HepG2 (cell line): ENCODE measurements around the gene SH2D6. TPM values are rescaled to one million over a fixed set of nuclear protein-coding genes. Genes with fewer than 3 reads are reported as not detected.

Experiments used
- ATAC-seq: fragments of 200-7000 bp; cut with Tn5 transposase; 3 replicates; pipeline ENCODE4 v1.9.1; 2020; ENCODE audit warnings: mild to moderate bottlenecking, moderate library complexity
- BruUV-seq: library from RNA; stranded (reverse); fragments of 400-500 nt; replicated peaks from 2 replicates; lab custom pipeline; 2021; lab: Mats Ljungman, UMichigan
- CTCF ChIA-PET: fragments of 300-600 bp; formaldehyde crosslinking; extraction: SDS; loops from one replicate; lab custom pipeline; 2021; ENCODE audit warnings: low total read pairs, inconsistent platforms, low intra/inter-chr PET ratio; lab: Yijun Ruan, JAX
- POLR2A ChIA-PET: fragments of 350-600 bp; sonication (Branson Sonifier 250); formaldehyde crosslinking; loops from one replicate; lab custom pipeline; 2020; ENCODE audit warnings: antibody characterized with exemption, inconsistent platforms; lab: Yijun Ruan, JAX
- DNase-seq: peaks from one replicate; pipeline ENCODE4 v3.0.0-alpha.2; 2015; ENCODE audit warnings: low spot score
- FAIRE-seq: peaks from 3 replicates; lab custom pipeline; 2011; peaks lifted over from hg19 to GRCh38; lab: Jason Lieb, UNC
- H2AFZ ChIP-seq: one replicate; pipeline ENCODE4 v1.6.1; 2011; ENCODE audit warnings: low read length, inconsistent platforms
- H3K27ac ChIP-seq: fragments of 300-600 bp; 3 replicates; pipeline ENCODE4 v1.8.0; 2011; ENCODE audit warnings: mixed run types, mild to moderate bottlenecking, mixed read lengths, low read length, inconsistent platforms; ENCODE audit not compliant: insufficient read depth; ENCODE audit errors: extremely low read length
- H3K27me3 ChIP-seq, 2 experiments: fragments of 200-600 bp in 1 of 2; 2 replicates in 1 of 2; 3 replicates in 1 of 2; pipeline versions ENCODE4 v1.6.0 to v1.8.0; 2011; ENCODE audit warnings: low read length in 2 of 2, mild to moderate bottlenecking in 2 of 2, moderate library complexity in 2 of 2, inconsistent platforms in 1 of 2; ENCODE audit not compliant: insufficient read depth in 2 of 2, control insufficient read depth in 1 of 2
- H3K36me3 ChIP-seq, 2 experiments: fragments of 200-600 bp in 1 of 2; replicated peaks in 1 of 2; 2 replicates in 1 of 2; 3 replicates in 1 of 2; pipeline versions ENCODE4 v1.5.1 to v1.8.0; 2011; ENCODE audit warnings: low read length in 2 of 2, inconsistent platforms in 1 of 2; ENCODE audit not compliant: insufficient read depth in 2 of 2, control insufficient read depth in 1 of 2
- H3K4me1 ChIP-seq: 2 replicates; pipeline ENCODE4 v1.5.1; 2012; ENCODE audit warnings: low read length, inconsistent platforms; ENCODE audit not compliant: insufficient read depth
- H3K4me2 ChIP-seq: 2 replicates; pipeline ENCODE4 v1.6.0; 2011; ENCODE audit warnings: low read depth, low read length, inconsistent platforms
- H3K4me3 ChIP-seq, 3 experiments: fragments of 200-600 bp in 1 of 3; sonication (generic), shearing (Covaris generic) in 1 of 3; replicated peaks in 1 of 3; 2 replicates each; pipeline ENCODE4 v1.5.1; 2011 to 2016; ENCODE audit warnings: low read length in 3 of 3, inconsistent platforms in 2 of 3, low read depth in 2 of 3, mild to moderate bottlenecking in 2 of 3, control low read depth in 1 of 3, mixed read lengths in 1 of 3; ENCODE audit not compliant: insufficient read depth in 1 of 3
- H3K79me2 ChIP-seq: one replicate; pipeline ENCODE4 v1.6.1; 2011; ENCODE audit warnings: low read length, inconsistent platforms; ENCODE audit not compliant: insufficient read depth
- H3K9ac ChIP-seq: 2 replicates; pipeline ENCODE4 v1.6.0; 2011; ENCODE audit warnings: mild to moderate bottlenecking, low read depth, low read length, inconsistent platforms; ENCODE audit not compliant: insufficient read depth
- H3K9me3 ChIP-seq: 2 replicates; pipeline ENCODE4 v1.5.1; 2012; ENCODE audit warnings: mild to moderate bottlenecking, low read length
- H4K20me1 ChIP-seq: 2 replicates; pipeline ENCODE4 v1.6.0; 2011; ENCODE audit warnings: inconsistent platforms, mild to moderate bottlenecking, low read length, moderate library complexity; ENCODE audit not compliant: insufficient read depth
- ELF4 ChIP-seq: sonication (generic); formaldehyde crosslinking; IDR thresholded peaks from 2 replicates; pipeline ENCODE4 v1.5.0; 2020; ENCODE audit warnings: missing genetic modification reagents, mild to moderate bottlenecking, moderate library complexity, borderline replicate concordance
- ETV6 ChIP-seq: sonication (generic); formaldehyde crosslinking; conservative IDR thresholded peaks from 2 replicates; pipeline ENCODE4 v1.4.0; 2020; ENCODE audit warnings: missing genetic modification reagents
- FOXM1 ChIP-seq: sonication (generic); formaldehyde crosslinking; IDR thresholded peaks from 2 replicates; pipeline ENCODE4 v1.5.0; 2020; ENCODE audit warnings: missing genetic modification reagents
- FOXP1 ChIP-seq, 2 experiments: fragments of 450-650 bp in 1 of 2; IDR thresholded peaks; 2 replicates each; pipeline ENCODE4 v1.6.1; 2017 to 2018; ENCODE audit warnings: antibody characterized with exemption in 1 of 2
- HNRNPK ChIP-seq: fragments of 200-400 bp; formaldehyde crosslinking; IDR thresholded peaks from 2 replicates; pipeline ENCODE4 v1.6.1; 2018; ENCODE audit warnings: low read length, low read depth, moderate library complexity, mild to moderate bottlenecking; ENCODE audit not compliant: poor library complexity, severe bottlenecking
- SMAD1 ChIP-seq: sonication (generic); formaldehyde crosslinking; IDR thresholded peaks from 2 replicates; pipeline ENCODE4 v1.4.0; 2020; ENCODE audit warnings: missing genetic modification reagents, low read depth, mild to moderate bottlenecking, borderline replicate concordance
- SNRNP70 ChIP-seq: fragments of 200-400 bp; formaldehyde crosslinking; IDR thresholded peaks from 2 replicates; pipeline ENCODE4 v1.6.1; 2017; ENCODE audit warnings: mild to moderate bottlenecking, low read depth, low read length, moderate library complexity
- YEATS4 ChIP-seq: sonication (generic); formaldehyde crosslinking; IDR thresholded peaks from 2 replicates; pipeline ENCODE4 v1.4.0; 2020; ENCODE audit warnings: missing genetic modification reagents, borderline replicate concordance
- ZFP82 ChIP-seq: sonication (generic); formaldehyde crosslinking; IDR thresholded peaks from 2 replicates; pipeline ENCODE4 v1.5.1; 2020; ENCODE audit warnings: mild to moderate bottlenecking, missing genetic modification reagents, borderline replicate concordance
- ZNF552 ChIP-seq: sonication (generic); formaldehyde crosslinking; IDR thresholded peaks from 2 replicates; pipeline ENCODE4 v1.9.0; 2022; ENCODE audit warnings: missing genetic modification reagents, mild to moderate bottlenecking, borderline replicate concordance
- ZNF878 ChIP-seq: sonication (generic); formaldehyde crosslinking; IDR thresholded peaks from 2 replicates; pipeline ENCODE4 v1.8.1; 2023; ENCODE audit warnings: mild to moderate bottlenecking, missing genetic modification reagents, moderate library complexity
- WGBS: methylation state at CpG from one replicate; pipeline ENCODE4 v1.1.6; 2017; ENCODE audit warnings: low lambda C conversion rate; 5-methylcytosine and 5-hydroxymethylcytosine counted together
- in situ Hi-C: cut with HindIII; loops from 2 replicates; pipeline ENCODE4 v1.10.0; 2017; ENCODE audit warnings: low pct_unique_long_range_greater_than_20kb; ENCODE audit not compliant: extremely low pct_ligation_motif_present
- intact Hi-C: fragments of 100-400 bp; cut with micrococcal nuclease; formaldehyde crosslinking; loops from one replicate; pipeline ENCODE4 v1.10.0; 2022; ENCODE audit not compliant: unreplicated experiment
- polyA plus RNA-seq, 8 experiments: library from polyadenylated mRNA; depleted of rRNA in 3 of 8; stranded (reverse) in 7 of 8; unstranded in 1 of 8; fragments of >200 nt; fragmentation: Illumina TruSeq in 4 of 8; extraction: Trizol in 4 of 8; gene quantifications; 2 replicates each; pipeline versions ENCODE4 v1.2.1 to v1.2.3, GENCODE V29; 2011 to 2016; ENCODE audit warnings: low read depth in 4 of 8, missing spikeins in 1 of 8, mixed read lengths in 1 of 8; ENCODE audit not compliant: insufficient read depth in 1 of 8
- total RNA-seq, 5 experiments: library from RNA; depleted of rRNA; stranded (reverse); fragments of >200 nt; fragmentation: Illumina TruSeq; extraction: Trizol; gene quantifications; 2 replicates each; pipeline ENCODE4 v1.2.3, GENCODE V29; 2016; ENCODE audit warnings: low read depth in 1 of 5
- TF ChIP-seq, protein P1 (sequence below): IDR thresholded peaks from 2 replicates; pipeline ENCODE4 v1.6.1; 2018; ENCODE audit warnings: missing genetic modification reagents, mild to moderate bottlenecking, missing compliant biosample characterization
- TF ChIP-seq, protein P2 (sequence below): sonication (generic); formaldehyde crosslinking; IDR thresholded peaks from 2 replicates; pipeline ENCODE4 v1.8.0; 2022; ENCODE audit warnings: missing genetic modification reagents, low read depth, mild to moderate bottlenecking, borderline replicate concordance

SH2D6 gene
- total and polyA plus RNA-seq, 2 of the 13 experiments (the other 11 are each of a cell fraction or from before 2014, with no cell fraction given) = 0.11 to 0.26 TPM

DNA sequence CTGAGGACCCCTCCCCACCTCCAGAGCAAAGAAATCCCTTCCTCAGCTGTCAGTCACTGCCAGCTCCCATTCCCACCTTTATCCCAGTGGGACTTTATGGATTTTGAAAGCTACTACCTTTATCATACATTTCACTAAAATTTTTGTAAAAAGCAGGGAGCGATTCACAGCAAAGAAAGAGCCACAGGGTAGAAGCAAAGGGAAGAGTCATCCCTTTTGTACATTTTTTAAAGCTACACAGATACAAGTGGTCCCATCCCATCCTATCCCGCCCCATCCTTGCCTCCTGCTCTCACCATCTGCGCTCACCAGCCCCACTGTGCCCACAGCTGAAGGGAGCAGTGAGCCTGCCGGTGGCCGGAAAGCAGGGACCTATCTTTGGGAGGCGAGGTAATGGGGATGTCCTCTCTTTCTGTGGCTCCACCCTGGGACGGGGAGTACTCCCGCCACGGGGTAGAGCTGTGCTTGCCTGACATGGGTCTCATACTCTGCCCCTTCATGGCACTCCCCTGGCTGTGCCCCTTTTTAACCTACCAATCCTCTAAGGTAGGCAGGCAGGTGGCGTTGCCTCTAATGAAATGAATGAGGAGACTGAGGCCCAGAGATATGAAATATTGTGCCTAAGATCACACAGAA, 13.2 kb downstream of the SH2D6 start:
- no peaks in the 10 kb centered on the region for H3K36me3 ChIP-seq
- H3K27ac ChIP-seq = no peak overlapping the region
- CTCF ChIA-PET = no interaction called here
- H3K9me3 ChIP-seq = no peaks in the 10 kb centered on the region
- H2AFZ ChIP-seq = no peak overlapping the region
- no peaks in the 10 kb centered on the region for H3K79me2 ChIP-seq
- DNase-seq (no peak), ATAC-seq (no peak), FAIRE-seq (no peak)
- no peak overlapping the region for H3K4me2 ChIP-seq
- intact Hi-C loops (no loop called here), in situ Hi-C loops (no loop called here)
- no peak overlapping the region for H3K9ac ChIP-seq
- no peak overlapping the region for H3K4me3 ChIP-seq
- no TSS peak for BruUV-seq
- H3K4me1 ChIP-seq = peaks cover 43% of the 10 kb centered on the region
- peaks cover 10 to 74% of the 10 kb centered on the region in 2 experiments for H3K27me3 ChIP-seq
- TF ChIP-seq FOXM1 (CRISPR knock-in tag) (no peak), SMAD1 (CRISPR knock-in tag) (no peak), FOXP1 (IDR thresholded peaks at IDR 0.05) (no peak), FOXP1 (CRISPR knock-in tag; IDR thresholded peaks at IDR 0.05) (no peak), YEATS4 (no peak), ETV6 (CRISPR knock-in tag) (no peak), ZFP82 (CRISPR knock-in tag) (no peak), ZNF878 (CRISPR knock-in tag) (no peak), ELF4 (CRISPR knock-in tag) (no peak), HNRNPK (no peak), SNRNP70 (no peak), ZNF552 (CRISPR knock-in tag) (no peak)
- TF ChIP-seq, protein P1, sequence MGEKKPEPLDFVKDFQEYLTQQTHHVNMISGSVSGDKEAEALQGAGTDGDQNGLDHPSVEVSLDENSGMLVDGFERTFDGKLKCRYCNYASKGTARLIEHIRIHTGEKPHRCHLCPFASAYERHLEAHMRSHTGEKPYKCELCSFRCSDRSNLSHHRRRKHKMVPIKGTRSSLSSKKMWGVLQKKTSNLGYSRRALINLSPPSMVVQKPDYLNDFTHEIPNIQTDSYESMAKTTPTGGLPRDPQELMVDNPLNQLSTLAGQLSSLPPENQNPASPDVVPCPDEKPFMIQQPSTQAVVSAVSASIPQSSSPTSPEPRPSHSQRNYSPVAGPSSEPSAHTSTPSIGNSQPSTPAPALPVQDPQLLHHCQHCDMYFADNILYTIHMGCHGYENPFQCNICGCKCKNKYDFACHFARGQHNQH = no peak
- TF ChIP-seq, protein P2, sequence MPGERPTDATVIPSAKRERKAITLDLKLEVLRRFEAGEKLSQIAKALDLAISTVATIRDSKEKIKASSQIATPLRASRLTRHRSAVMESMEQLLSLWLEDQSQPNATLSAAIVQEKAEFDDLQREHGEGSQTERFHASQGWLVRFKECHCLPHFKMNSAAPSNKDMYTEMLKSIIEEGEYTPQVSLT = no peak
- 54% methylated on average over 10 of the region's 10 CpGs for WGBS
- POLR2A ChIA-PET = interaction anchor here (1.0 to 4.7 kb wide), 3 partner anchors 10 to 108 kb away, joined by 4 to 32 read pairs (median 6); partner anchors contain the start of genes MAT2A and SH2D6
- no peaks in the 10 kb centered on the region for H4K20me1 ChIP-seq
